ENCODE data around the gene DMD. TPM values are rescaled to one million over a fixed set of nuclear protein-coding genes. Genes with fewer than 3 reads are reported as not detected.
A peak's percentile ranks its signal among the peaks of the same experiment; 100 is the strongest.

The DMD gene
- total RNA-seq, 1 donor from 2014 or later, result 143 TPM

GRCh38 chrX:33178690-33179089, 32.7 kb downstream of the DMD start:
- Histone ChIP-seq H3K27ac (replicated peaks) (peak overlapping the region; percentile 46), H3K4me3 (no peak overlapping the region), H3K4me1 (peaks cover under 1% of the 10 kb centered on the region), H3K9me3 (replicated peaks) (no peaks in the 10 kb centered on the region), H3K36me3 (no peaks in the 10 kb centered on the region), H3K27me3 (ENCODE audit: low read depth) (no peaks in the 10 kb centered on the region)
- DNase-seq, result no peak
- TF ChIP-seq, protein P1, sequence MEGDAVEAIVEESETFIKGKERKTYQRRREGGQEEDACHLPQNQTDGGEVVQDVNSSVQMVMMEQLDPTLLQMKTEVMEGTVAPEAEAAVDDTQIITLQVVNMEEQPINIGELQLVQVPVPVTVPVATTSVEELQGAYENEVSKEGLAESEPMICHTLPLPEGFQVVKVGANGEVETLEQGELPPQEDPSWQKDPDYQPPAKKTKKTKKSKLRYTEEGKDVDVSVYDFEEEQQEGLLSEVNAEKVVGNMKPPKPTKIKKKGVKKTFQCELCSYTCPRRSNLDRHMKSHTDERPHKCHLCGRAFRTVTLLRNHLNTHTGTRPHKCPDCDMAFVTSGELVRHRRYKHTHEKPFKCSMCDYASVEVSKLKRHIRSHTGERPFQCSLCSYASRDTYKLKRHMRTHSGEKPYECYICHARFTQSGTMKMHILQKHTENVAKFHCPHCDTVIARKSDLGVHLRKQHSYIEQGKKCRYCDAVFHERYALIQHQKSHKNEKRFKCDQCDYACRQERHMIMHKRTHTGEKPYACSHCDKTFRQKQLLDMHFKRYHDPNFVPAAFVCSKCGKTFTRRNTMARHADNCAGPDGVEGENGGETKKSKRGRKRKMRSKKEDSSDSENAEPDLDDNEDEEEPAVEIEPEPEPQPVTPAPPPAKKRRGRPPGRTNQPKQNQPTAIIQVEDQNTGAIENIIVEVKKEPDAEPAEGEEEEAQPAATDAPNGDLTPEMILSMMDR (IDR thresholded peaks at IDR 0.05; ENCODE audit: borderline replicate concordance), result no peak
- intact Hi-C loops (cut with micrococcal nuclease), result no loop called here

DNA sequence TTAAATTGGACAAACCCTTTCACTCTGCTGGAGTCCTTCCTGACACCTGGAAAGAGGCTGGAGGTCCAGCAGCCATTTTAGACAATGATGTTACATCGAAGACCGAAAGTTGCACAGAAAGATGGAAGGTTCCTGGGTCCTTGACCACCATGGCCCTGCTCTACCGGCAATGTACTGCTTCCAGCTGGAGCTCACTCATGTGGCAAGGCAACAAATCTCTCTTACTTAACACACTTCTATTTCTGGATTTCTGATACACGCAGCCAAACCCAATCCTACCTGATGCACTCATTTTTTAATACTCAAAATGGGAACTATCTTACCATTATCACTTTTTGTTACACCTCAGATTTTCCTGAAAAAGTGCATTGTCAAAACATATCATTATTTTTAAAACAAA, 33.1 kb downstream of the DMD start:
- TF ChIP-seq, protein P1 (IDR thresholded peaks at IDR 0.05; ENCODE audit: borderline replicate concordance), result no peak
- intact Hi-C loops (cut with micrococcal nuclease), result no loop called here
- Histone ChIP-seq H3K36me3 (no peaks in the 10 kb centered on the region), H3K27ac (replicated peaks) (peak overlapping the region; percentile 46), H3K9me3 (replicated peaks) (no peaks in the 10 kb centered on the region), H3K4me1 (no peaks in the 10 kb centered on the region), H3K4me3 (no peak overlapping the region), H3K27me3 (ENCODE audit: low read depth) (no peaks in the 10 kb centered on the region)
- DNase-seq, result no peak

DNA sequence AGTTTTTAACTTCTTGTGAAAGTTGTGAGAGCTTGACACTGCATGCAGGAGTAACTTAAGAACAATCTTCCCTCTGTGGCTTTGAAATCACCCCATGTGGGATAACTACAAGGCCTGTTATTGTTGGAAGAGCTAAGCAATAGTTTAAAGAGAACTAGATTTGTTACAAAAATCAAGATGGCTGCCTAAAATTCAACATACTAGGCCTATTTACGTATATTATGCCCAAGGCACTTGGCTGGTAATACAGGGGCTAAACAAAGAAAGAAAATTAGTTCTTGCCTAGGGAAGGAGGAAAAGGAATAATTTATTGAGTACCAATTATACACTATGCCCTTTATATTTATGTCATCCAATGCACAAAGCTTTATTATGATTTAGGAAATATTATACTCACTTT, 36.1 kb downstream of the DMD start:
- Histone ChIP-seq H3K9me3 (replicated peaks) (no peaks in the 10 kb centered on the region), H3K36me3 (no peaks in the 10 kb centered on the region), H3K27me3 (ENCODE audit: low read depth) (no peaks in the 10 kb centered on the region), H3K4me3 (no peak overlapping the region), H3K27ac (replicated peaks) (no peak overlapping the region), H3K4me1 (no peaks in the 10 kb centered on the region)
- TF ChIP-seq, protein P1 (IDR thresholded peaks at IDR 0.05; ENCODE audit: borderline replicate concordance), result no peak
- intact Hi-C loops (cut with micrococcal nuclease), result no loop called here
- DNase-seq, result no peak

GRCh38 chrX:33171041-33171440, 40.3 kb downstream of the DMD start:
- DNase-seq, result no peak
- no peak overlapping the region for H3K27ac ChIP-seq (replicated peaks)
- no peaks in the 10 kb centered on the region for H3K9me3 ChIP-seq (replicated peaks)
- no peaks in the 10 kb centered on the region for H3K4me1 ChIP-seq
- no peaks in the 10 kb centered on the region for H3K36me3 ChIP-seq
- intact Hi-C loops (cut with micrococcal nuclease), result no loop called here
- H3K4me3 ChIP-seq, result no peak overlapping the region
- TF ChIP-seq, protein P1 (IDR thresholded peaks at IDR 0.05; ENCODE audit: borderline replicate concordance), result no peak
- H3K27me3 ChIP-seq (ENCODE audit: low read depth), result no peaks in the 10 kb centered on the region

GRCh38 chrX:33161829-33162228, 49.5 kb downstream of the DMD start:
- Histone ChIP-seq H3K4me1 (no peaks in the 10 kb centered on the region), H3K27ac (replicated peaks) (no peak overlapping the region), H3K27me3 (ENCODE audit: low read depth) (no peaks in the 10 kb centered on the region), H3K36me3 (no peaks in the 10 kb centered on the region), H3K4me3 (no peak overlapping the region), H3K9me3 (replicated peaks) (no peaks in the 10 kb centered on the region)
- no peak for DNase-seq
- intact Hi-C loops (cut with micrococcal nuclease), result no loop called here
- TF ChIP-seq, protein P1 (IDR thresholded peaks at IDR 0.05; ENCODE audit: borderline replicate concordance), result no peak

GRCh38 chrX:33160273-33160672, 51.1 kb downstream of the DMD start:
- H3K27ac ChIP-seq (replicated peaks), result no peak overlapping the region
- TF ChIP-seq, protein P1 (IDR thresholded peaks at IDR 0.05; ENCODE audit: borderline replicate concordance), result no peak

More at GRCh38 chrX:33160273-33160672, 51.1 kb downstream of the DMD start:
- H3K4me1 ChIP-seq, result no peaks in the 10 kb centered on the region
- H3K27me3 ChIP-seq (ENCODE audit: low read depth), result no peaks in the 10 kb centered on the region
- no peak for DNase-seq
- H3K36me3 ChIP-seq, result no peaks in the 10 kb centered on the region
- H3K4me3 ChIP-seq, result no peak overlapping the region
- intact Hi-C loops (cut with micrococcal nuclease), result no loop called here
- no peaks in the 10 kb centered on the region for H3K9me3 ChIP-seq (replicated peaks)
